ENCODE results near the gene MYO5B.

DNA sequence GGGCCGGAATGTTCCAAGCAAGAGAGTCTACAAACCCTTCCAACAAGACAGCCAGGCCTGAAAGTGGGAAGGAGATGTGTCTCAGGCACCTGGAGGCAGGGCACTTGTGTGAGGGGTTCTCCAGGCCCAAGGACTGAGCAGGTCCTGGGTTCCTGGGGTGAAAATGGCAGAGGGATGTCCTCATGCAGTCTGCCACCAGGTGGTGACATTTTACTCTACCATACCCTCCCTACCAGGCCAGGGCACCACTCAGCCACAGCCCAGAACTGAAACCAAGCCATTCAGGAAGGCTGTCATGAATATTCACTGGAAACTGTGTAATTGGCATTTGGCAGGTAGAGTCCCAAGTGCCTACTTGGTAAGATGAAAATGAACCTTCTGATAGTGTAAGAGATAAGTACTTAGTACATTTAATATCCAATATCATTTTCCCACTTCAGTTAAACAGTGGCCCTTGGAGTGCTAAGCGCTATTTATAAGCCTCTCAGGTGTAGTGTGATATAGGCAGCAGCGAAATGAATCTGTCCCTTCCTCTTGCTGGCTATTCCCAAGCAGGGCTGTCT, 185.1 kb downstream of the MYO5B start:
- TF ChIP-seq, protein P1, sequence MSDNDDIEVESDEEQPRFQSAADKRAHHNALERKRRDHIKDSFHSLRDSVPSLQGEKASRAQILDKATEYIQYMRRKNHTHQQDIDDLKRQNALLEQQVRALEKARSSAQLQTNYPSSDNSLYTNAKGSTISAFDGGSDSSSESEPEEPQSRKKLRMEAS (IDR thresholded peaks at IDR 0.05), result no peak
- TF ChIP-seq JUNB (IDR thresholded peaks at IDR 0.05), result no peak
- no peak; the same call in 2 of the 3 replicates for TF ChIP-seq SMC3 (IDR thresholded peaks at IDR 0.05)
- TF ChIP-seq, protein P2, sequence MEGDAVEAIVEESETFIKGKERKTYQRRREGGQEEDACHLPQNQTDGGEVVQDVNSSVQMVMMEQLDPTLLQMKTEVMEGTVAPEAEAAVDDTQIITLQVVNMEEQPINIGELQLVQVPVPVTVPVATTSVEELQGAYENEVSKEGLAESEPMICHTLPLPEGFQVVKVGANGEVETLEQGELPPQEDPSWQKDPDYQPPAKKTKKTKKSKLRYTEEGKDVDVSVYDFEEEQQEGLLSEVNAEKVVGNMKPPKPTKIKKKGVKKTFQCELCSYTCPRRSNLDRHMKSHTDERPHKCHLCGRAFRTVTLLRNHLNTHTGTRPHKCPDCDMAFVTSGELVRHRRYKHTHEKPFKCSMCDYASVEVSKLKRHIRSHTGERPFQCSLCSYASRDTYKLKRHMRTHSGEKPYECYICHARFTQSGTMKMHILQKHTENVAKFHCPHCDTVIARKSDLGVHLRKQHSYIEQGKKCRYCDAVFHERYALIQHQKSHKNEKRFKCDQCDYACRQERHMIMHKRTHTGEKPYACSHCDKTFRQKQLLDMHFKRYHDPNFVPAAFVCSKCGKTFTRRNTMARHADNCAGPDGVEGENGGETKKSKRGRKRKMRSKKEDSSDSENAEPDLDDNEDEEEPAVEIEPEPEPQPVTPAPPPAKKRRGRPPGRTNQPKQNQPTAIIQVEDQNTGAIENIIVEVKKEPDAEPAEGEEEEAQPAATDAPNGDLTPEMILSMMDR (IDR thresholded peaks at IDR 0.05), result peak; percentile 19; the same call in 1 of the 3 replicates

All from A549 (cell line).